HG03060 (cell line): ENCODE results near the gene DRICH1.
"Not testable (repeated sequence)": the region's sequence is repeated elsewhere in the genome, so short reads cannot be mapped to it uniquely, and the experiment has no call there.

Experiments
- ATAC-seq: cut with Tn5 transposase; IDR thresholded peaks from one replicate; pipeline ENCODE4 v1.9.1; 2021; ENCODE audit warnings: low read depth, moderate number of reproducible peaks; ENCODE audit not compliant: unreplicated experiment

The DRICH1 gene

DNA sequence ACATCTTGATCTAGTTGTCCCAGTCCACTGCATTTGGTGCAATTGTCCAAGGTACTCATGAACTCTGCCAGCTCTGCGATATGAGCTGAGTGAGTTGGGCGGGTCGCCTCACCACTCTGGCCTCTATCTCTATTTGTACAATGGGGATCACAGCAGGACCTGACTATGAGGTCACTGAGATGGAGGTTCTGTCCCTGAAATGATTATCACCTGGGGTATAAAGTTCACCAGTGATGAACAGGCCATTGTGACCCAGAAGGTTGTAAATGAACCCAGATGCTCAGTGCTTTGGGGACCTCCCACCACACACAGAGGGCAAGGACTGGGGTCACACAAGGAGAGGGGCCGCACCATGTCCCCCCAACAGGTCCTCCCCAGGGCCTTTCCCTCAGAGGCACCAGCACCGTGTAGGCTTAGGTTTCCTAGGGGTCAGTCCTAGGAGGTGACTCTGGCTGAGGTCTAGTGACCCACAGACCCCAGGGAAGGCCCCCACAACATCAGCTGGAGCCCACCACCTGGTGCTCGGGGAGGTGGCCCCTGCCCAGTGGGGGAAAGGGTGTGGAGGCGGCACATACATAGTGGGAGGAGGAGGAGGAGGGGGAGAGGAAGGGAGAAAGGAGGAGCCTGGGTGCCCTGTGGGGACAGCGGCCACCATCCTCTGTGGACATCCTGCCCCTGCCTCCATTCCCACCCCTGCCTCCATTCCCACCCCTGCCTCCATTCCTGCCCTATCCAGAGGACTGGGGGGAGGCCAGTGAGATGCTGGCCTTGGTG lies 27.0 kb downstream of the DRICH1 start:
- ATAC-seq: no peak

DNA sequence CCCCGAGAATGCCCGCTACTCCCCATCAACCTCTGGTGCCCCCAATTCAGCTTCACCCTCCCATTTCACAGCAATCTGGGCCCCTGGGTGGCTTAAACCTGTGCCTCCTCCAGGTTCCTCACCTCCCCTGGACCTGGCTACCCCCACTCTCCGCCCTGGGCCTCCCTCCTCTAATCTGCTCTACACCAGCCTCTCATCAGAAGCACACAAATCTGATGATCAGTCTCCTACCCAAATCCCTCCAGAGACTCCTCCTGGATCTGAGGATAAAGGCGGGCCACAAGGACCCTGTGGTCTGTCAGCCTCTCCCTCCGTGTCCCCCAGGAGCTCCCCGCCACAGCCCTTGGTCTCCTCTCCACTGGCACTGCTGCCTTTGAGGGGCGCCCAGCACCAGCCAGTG lies 28.9 kb downstream of the DRICH1 start:
- no peak for ATAC-seq

DNA sequence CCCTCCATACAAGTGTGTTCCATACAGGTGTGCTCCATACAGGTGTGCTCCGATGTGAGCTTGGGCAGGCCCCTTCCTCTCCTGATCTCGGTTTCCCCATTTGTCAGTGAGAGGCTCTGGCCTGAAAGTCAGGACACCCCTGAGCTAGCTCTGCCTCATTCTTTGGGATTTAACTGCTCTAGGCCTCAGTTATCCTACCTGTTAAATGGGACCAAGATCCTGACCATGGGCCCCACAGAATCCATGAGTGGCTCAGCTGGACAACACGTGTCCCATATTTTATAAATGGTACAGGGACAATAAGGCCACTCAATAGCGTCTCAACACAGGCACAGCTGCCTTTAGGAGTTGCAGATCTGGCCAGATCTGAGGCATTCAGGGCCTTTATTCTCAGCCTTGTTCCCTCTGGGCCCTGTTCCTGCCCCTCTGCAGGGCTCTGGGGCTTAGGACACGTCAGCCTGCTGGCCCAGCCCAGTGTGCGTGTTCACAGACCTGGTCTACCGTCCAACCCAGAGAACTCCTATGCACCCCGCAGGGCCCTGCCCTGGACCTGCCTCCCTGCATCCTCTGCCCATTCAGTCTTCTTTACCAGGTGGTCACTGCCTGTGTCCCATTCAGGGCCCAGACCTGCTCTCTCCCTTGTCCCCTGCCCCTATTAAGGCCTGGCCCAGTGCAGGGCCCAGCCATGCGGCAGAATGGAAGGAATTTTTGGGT lies 33.2 kb downstream of the DRICH1 start:
- no peak for ATAC-seq

DNA sequence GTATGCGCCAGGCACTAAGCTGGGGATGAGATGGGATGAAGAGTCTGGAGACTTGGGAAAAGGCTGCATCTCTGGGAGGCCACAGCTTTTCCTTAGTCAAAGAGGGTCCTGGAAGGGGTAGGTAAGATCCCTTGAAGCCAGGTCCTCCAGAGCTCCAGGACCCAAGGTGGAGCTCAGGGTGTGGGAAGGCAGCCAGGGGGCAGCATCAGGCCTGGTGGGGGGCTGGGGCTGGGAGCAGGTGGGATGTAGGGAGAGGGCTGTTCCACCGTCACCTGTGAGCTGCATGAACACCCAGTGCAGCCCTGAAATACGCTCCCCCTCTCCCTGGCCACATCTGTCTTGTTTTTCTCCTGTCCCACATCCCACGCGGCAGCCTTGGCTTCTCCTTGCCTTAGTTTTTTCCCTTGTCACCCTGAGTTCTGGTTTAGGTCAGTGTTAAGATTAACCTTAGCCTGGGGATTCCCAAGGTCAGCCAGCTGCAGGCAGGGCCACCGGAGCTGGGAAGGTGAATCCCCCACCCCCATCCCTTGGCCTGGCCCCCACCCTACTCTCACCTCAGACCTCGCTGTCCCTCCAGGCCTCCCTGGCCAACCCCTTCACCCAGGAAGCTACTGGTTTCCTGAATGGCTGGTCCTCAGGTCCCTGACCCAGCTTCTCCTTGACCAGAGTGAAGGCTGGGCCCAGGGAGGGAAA lies 34.4 kb downstream of the DRICH1 start:
- ATAC-seq: not testable (repeated sequence)

DNA sequence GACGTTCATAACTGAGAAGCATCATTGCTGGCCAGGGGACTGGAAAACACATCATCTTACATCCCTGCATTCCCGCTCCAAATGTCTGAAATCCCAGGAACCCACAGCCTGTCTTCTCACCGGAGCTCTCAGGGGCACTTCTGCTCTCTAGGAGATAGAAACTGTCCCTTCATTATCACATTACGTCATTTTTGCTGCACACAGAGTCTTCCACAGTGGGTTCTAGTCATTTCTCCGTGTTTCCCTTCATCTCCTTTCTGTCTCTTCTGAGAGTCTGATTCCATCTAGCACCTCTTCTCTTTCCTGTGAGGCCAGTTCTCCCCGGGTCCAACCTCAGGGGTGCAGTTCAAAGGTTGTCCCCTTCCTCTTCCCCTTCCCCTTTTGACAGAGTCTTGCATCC lies 36.2 kb downstream of the DRICH1 start:
- not testable (repeated sequence) for ATAC-seq

DNA sequence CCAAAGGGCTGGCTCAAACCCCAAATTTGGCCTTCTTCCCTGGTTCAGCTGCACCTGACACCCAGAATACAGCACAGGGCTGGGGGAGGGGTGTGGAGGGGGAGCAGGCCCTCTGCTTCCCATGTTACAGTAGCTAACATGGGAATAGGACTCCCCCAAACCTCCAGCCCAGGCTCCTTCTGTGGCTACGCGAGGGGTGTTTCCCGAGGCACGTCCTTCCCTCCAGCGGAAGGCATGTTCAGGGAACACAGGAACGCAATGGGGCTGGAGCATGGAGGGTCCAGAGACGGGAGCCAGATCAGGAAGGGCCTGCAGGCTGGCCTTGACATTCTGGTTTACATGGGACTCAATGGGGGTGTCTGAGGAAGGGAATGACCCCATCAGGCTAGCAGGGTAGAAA lies 40.3 kb downstream of the DRICH1 start:
- ATAC-seq: no peak

DNA sequence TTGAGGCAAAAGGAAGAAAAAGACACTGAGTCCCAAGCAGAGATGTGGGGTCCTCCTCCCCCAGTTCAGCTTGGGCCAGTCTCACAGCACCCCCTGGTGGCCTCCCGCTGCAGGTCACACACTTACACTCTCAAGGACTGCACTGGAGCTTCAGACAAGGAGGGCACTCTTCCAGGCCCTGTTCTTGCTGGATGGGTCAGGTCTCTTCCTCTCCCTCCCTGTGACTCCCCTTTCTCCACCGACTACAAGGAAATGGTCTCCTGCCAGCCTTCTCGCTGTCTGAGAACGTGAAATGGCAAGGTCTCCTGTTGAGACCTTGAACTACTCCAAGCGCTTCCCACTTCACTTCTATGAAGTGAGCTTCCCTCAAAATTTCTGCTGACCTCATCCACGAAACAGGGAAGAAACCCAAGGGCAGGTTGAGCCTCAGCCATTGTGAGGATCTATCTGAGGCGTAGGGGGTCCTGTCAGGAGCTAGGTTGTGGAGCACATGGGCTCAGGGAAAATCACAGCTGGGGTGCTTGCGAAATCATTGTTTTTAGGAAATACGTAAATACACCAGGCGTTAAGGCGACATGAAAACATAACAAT lies 40.8 kb downstream of the DRICH1 start:
- no peak for ATAC-seq

DNA sequence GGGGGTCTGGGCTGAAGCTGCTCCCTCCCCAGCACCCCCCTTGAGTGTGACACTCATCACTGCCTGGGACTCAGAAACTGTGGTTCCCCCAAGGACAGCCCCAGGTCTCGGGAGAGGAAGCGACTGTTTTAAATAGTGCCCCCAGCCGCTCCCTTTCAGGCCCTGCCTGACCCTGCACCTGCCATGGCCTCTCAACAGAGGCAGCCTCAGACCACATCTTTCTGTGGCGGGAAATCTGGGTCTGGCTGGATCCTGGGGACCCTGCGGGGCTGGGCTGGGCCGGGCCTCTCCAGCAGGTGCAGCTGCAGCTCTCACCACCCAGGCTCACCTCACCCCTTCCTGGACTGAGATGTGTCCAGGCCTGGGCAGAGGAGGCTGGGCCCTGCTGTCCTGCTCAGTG lies 48.3 kb downstream of the DRICH1 start:
- ATAC-seq: no peak

DNA sequence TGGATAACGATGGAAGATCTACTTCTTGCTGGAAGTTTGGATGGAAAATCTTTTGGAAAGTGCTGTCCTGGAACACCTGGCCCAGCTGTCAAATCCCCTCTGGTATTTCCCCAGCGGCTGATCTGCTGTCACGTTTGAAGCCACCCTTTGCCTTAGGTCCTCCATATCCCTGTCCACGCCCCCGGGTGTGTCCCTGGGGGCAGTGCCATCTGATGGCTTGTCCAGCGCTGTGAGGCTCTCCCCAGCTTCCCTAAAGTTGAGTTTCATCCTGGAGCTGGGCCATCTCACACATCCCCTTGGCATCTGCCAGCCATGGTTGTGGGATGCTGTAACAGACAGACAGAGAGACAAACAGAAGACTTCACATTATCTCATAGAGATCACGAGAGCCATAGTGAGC lies 49.0 kb downstream of the DRICH1 start:
- ATAC-seq: no peak

DNA sequence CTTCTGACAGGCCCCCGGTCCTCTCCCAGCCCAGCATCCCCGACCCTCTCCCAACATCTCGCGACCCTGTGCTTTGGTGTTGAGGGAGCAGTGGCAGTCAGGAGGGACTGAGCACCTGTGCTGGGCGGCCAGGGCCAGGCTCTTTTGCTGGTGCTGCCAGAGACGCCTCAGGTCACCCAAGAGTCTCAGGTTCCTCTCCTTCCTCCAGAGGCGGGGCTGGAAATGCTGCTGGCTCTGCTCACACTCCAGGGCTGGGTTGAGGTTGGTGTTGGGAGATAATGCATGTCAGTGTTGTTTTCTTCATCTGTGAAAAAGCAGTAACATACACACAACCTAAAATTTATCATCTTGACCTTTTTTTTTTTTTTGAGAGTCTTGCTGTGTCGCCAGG lies 50.9 kb downstream of the DRICH1 start:
- no peak for ATAC-seq

DNA sequence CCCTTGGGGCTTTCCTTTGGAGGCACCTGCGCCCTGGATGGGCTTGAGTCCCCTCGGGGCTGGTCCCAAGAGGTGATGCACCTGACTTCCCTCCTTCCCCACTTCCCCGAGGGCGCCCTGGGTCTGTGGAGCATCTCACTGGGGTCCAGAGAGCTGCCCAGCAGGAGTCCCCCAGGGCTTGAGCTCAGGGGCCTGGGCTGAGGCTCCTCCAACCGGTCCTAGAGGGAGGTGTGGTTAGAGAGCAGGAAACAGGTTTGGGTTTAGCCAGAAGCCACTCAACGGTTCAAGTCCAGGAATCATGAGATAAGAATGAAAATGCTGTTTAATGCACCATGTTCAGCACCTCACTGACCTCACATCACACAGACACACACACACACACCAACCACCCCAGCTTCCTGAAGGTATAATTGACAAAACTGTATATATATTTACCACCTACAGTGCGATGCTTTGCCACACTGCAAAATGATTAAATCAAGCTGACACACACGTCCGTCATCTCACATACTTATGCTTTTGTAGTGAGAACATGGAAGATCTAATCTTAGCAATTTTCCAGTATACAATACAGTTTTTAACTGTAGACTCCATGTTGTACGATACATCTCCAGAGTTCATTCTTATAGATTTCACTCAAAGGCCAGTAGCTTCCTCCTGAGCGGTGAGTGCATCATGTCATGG lies 51.4 kb downstream of the DRICH1 start:
- no peak for ATAC-seq

DNA sequence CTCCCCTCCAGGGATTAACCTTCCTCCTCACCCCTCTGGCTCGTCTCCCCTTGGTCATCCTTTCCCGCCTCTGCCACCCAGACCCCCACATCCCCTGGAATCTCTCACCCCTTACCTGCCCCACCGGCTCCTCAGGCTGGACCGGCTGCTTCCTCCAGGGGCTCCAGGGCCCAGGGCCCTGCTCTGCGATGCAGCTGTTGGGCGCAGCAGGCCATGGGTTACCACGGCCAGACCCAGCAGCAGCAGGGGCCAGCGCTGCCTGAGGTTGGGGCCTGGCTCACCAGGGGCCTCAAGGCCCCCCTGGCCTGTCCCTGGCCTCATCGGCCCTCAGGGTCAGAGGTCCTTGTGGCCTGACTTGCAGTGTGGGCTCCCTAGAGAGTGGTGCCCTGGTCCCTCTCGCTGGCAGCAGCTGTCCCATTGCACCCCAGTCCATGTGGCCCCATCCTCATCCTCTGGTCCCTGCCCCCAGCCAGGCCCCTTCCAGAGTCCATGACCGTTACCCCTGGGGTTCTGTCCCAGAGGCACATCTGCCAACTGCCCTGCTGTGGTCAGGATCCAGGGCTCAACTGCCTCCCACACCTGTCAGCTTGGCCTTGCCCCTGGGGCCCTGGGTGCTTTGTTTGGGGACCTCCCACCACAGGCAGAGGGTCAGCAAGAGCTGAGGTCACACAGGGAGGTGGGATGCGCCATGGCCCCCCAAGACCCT lies 52.1 kb downstream of the DRICH1 start, which contains the start of gene IGLL1:
IGLL1 (minus strand) TSS at position 421 of the 706 bp plus-strand sequence; CDS start at position 321, 100 bp downstream.
- no peak for ATAC-seq

DNA sequence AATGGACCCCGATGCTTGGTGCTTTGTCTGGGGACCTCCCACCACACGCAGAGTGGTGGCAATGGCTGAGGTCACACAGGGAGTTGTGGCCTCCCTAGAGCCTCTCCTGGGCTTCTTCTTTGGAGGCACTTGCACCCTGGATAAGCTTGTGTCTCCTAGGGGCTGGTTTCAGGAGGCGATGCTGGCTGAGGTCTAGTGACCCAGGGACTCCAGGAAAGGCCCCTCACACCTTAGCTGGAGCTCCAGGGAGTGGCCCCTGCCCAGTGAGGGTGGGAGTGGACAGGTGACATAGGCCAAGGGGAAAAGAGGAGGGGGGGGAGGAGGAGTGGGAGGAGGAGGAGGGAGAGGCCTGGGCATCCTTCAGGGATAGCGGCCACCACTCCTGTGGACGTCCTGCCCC lies 52.8 kb downstream of the DRICH1 start:
- no peak for ATAC-seq

DNA sequence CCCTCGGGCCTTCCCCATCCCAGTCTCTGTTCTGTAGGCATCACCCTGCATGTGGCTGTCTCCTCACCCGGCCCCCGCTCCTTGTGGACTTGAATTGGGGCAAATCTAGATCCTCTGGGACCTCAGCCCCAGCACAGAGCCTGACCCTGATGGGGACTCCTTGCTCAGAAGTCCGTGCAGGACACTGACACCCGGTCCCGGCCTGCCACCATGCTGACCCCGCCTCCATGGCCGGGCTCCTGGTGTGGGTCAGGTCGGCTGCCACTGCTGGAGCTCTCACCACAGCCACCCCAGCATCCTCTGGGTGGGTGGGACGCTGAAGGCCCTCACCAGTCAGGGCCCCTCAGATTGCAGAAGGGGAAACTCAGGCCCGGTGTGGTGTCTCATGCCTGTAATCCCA lies 53.8 kb downstream of the DRICH1 start:
- no peak for ATAC-seq

DNA sequence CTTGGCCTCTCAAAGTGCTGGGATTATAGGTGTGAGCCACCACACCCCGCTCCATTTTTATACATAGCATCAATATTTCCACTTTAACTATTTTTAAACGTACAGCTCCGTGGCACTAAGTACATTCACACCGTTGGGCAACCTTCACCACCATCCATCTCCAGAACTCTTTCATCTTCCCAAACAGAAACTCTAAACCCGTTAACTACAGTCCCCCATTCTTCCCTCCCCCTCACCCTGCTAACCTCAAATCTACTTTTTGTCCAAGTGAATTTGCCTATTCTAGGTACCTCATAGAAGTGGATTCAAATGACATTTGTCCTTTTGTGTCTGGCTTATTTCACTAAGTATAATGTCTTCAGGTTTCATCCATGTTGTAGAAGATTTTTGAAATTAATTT lies 55.4 kb downstream of the DRICH1 start:
- ATAC-seq: no peak

DNA sequence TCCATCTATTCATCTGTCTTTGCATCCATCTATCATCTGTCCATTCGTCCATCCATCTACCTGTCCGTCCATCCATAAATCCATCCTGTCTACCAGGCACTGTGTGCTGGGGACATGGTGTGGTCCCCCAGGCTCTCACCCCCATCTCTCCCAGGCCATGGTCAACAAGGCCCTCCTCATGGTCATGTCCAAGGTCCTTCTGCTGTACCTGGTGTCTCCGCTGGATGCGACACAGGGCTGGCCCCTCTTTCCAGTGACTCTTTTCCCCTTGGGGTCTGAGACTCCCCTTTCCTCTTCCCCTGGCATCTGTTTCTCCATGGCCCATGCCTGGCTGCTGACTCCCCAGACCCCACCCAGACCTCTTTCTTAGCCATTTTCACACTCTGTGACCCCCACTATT lies 56.5 kb downstream of the DRICH1 start:
- no peak for ATAC-seq

DNA sequence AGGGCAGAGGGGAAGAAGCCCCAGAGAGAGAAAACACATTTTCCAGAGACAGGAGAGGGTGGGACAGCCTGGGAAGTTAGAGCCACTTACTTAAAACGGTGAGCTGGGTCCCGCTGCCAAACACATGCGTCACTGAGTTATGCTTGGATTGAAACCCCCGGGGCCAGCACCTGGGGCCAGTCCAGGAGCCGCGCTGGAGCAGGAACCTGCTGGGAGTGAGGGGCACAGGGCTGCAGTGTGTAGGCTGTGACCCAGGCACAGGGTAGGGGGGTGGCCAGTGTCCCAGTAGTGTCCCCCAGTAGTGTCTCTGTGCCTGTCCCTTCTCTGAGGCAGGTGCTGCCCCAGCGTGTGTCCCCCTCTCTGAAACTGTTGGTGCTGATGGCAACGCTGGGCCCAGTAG lies 57.2 kb downstream of the DRICH1 start:
- no peak for ATAC-seq

DNA sequence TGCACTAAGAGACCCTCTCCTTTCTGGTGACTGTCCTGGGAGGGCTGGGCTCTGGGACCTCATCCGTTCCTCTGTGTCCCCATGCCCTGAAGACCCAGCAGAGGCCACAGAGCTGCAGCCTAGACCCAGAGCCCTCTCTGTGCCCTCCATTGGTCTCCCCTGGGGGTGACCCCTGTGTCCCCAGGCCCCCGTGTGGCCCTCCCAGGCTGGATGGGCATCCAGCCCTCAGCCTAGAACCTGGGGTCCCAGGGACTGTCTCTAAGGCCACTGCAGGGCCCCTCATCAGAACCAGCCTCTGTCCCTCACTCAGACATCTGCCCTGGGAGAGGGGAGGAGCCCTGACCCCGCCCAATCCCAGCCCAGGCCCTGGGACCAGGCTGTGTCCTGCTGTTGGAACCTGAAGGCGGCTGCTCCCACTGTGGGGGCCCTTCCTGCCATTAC lies 57.7 kb downstream of the DRICH1 start:
- no peak for ATAC-seq

DNA sequence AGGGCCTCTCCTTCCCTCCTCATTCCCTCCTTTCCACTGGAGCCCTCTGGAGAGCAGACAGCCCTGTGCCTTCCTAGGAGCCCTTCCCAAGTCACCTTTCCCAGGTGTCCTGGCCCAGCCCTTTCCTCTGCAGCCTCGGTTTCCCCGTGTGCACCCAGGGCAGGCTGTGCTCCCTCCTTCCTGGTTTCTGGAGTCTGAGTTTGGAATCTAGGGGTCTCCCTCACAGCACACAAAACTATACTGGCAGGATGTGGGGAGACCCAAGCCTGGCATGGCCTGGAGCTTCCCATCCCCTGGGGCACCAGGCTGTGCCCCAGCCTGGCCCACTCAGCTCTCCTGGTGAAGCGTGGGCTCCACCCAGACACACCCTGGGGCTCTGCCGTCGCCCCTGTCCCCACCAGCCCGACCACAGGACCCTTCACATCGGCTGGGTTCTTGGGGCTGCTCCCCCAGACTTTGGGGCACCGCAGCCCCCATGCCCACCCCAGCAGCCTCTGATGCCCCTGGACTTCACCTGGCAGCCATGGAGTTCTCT lies 58.4 kb downstream of the DRICH1 start:
- not testable (repeated sequence) for ATAC-seq

DNA sequence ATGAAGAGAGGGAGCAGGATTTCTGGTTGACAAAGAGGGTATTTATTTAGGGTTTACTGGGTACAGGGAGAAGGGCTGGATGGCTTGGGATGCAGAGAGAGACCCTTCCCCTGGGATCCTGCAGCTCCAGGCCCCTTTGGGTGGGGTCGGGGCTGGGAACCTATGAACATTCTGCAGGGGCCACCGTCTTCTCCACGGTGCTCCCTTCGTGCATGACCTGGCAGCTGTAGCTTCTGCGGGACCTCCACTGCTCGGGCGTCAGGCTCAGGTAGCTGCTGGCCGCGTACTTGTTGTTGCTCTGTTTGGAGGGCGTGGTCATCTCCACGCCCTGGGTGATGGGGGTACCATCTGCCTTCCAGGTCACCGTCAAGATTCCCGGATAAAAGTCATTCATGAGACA lies 59.0 kb downstream of the DRICH1 start:
- ATAC-seq: not testable (repeated sequence)
